Measurements from ENCODE around the gene PNMT.
"Not testable (repeated sequence)": the region's sequence is repeated elsewhere in the genome, so short reads cannot be mapped to it uniquely, and the experiment has no call there.

PNMT gene

DNA sequence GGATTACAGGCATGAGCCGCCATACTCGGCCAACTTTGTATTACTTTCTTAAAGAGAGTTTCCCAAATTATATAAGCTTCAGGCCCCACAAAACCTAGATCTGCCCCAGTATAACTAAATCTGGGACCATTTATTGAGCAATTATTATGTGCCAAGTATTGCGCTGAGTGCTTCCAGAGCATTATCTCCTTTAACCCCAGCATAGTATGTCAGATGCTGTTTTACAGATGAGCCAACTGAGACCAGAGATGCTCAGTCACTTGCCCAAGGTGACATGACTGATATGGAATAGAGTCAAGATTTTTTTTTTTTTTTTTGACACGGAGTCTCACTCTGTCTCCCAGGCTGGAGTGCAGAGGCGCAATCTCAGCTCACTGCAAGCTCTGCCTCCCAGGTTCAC is 29.7 kb downstream of the PNMT start:
- no peak overlapping the region for H3K4me3 ChIP-seq (ENCODE audit: extremely low read depth, insufficient read depth, low read length, poor library complexity, severe bottlenecking)
- no peak overlapping the region for H3K27ac ChIP-seq (ENCODE audit: low read depth, low read length, severe bottlenecking)
- no peaks in the 10 kb centered on the region for H3K36me3 ChIP-seq (ENCODE audit: control insufficient read depth, insufficient read depth, low read length)
- no peaks in the 10 kb centered on the region for H3K9me3 ChIP-seq (ENCODE audit: control insufficient read depth, low read length)
- 88 to 95% methylated on average over 3 of the region's 5 CpGs for WGBS, 2 experiments (ENCODE audit: insufficient coverage in 2 of 2)
- peaks cover 32% of the 10 kb centered on the region for H3K4me1 ChIP-seq (ENCODE audit: control insufficient read depth, insufficient read depth, low read length, poor library complexity, severe bottlenecking)

DNA sequence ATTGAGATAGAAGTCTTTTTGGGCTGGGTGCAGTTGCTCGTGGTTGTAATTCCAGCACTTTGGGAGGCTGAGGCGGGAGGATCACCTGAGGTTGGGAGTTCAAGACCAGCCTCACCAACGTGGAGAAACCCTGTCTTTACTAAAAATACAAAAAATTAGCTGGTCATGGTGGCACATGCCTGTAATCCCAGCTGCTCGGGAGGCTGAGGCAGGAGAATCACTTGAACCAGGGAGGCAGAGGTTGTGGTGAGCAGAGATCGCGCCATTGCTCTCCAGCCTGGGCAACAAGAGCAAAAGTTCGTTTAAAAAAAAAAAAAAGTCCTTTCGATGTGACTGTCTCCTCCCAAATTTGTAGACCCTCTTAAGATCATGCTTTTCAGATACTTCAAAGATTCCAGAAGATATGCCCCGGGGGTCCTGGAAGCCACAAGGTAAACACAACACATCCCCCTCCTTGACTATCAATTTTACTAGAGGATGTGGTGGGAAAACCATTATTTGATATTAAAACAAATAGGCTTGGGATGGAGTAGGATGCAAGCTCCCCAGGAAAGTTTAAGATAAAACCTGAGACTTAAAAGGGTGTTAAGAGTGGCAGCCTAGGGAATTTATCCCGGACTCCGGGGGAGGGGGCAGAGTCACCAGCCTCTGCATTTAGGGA is 31.0 kb downstream of the PNMT start:
- not testable (repeated sequence) for H3K36me3 ChIP-seq (ENCODE audit: control insufficient read depth, insufficient read depth, low read length); H3K9me3 ChIP-seq (ENCODE audit: control insufficient read depth, low read length)
- WGBS, 2 experiments (ENCODE audit: insufficient coverage in 2 of 2): 49 to 54% methylated on average over 5 to 7 of the region's 11 CpGs
- peak overlapping the region; percentile 41 for H3K27ac ChIP-seq (ENCODE audit: low read depth, low read length, severe bottlenecking)
- H3K4me3 ChIP-seq (ENCODE audit: extremely low read depth, insufficient read depth, low read length, poor library complexity, severe bottlenecking): peak overlapping the region; percentile 81
- H3K4me1 ChIP-seq (ENCODE audit: control insufficient read depth, insufficient read depth, low read length, poor library complexity, severe bottlenecking): peaks cover 32% of the 10 kb centered on the region

DNA sequence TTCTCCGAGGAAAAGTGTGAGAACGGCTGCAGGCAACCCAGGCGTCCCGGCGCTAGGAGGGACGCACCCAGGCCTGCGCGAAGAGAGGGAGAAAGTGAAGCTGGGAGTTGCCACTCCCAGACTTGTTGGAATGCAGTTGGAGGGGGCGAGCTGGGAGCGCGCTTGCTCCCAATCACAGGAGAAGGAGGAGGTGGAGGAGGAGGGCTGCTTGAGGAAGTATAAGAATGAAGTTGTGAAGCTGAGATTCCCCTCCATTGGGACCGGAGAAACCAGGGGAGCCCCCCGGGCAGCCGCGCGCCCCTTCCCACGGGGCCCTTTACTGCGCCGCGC is 31.5 kb downstream of the PNMT start, which contains the start of gene ERBB2:
TSS of gene ERBB2 (plus strand) at position 247 of the 330 bp plus-strand sequence. CDS start 175 bp downstream, outside the sequence.
- Histone ChIP-seq H3K36me3 (ENCODE audit: control insufficient read depth, insufficient read depth, low read length) (peaks cover 5% of the 10 kb centered on the region), H3K4me3 (ENCODE audit: extremely low read depth, insufficient read depth, low read length, poor library complexity, severe bottlenecking) (peak within 1 kb of the TSS; percentile 81), H3K4me1 (ENCODE audit: control insufficient read depth, insufficient read depth, low read length, poor library complexity, severe bottlenecking) (peaks cover 27% of the 10 kb centered on the region), H3K27ac (ENCODE audit: low read depth, low read length, severe bottlenecking) (peak within 1 kb of the TSS; percentile 41), H3K9me3 (ENCODE audit: control insufficient read depth, low read length) (no peaks in the 10 kb centered on the region)
- 0% methylated on average over 7 to 18 of the region's 20 CpGs for WGBS, 2 experiments (ENCODE audit: insufficient coverage in 2 of 2)

DNA sequence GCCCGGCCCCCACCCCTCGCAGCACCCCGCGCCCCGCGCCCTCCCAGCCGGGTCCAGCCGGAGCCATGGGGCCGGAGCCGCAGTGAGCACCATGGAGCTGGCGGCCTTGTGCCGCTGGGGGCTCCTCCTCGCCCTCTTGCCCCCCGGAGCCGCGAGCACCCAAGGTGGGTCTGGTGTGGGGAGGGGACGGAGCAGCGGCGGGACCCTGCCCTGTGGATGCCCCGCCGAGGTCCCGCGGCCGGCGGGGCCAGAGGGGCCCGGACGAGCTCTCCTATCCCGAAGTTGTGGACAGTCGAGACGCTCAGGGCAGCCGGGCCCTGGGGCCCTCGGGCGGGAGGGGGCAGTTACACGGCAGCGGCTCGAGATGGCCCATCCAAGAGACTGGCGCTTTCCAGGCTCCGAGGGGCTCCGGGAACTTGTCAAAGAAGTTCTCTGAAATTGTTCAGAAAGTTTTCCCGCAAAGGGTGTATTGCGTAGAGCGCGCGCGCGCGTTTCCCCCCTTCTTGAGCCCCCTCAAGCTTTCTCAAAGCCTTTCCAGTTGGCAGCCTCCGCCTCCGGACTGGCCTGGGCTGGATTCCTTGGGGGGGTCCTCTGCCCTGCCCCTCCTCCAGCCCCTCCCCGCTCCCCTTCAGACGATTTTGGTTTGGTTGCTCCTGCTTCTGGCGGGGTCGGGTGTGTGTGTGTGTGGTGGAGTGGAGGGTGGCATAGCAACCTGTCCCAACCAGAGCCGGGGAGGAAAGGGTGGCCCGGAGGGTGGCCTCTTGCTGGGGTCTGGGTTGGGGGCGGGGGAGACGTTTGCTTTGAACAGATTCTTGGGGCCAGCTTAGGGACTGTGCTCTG is 32.1 kb downstream of the PNMT start:
- H3K4me1 ChIP-seq (ENCODE audit: control insufficient read depth, insufficient read depth, low read length, poor library complexity, severe bottlenecking): peaks cover 21% of the 10 kb centered on the region
- 0 to 1% methylated on average over 42 to 46 of the region's 57 CpGs for WGBS, 2 experiments (ENCODE audit: insufficient coverage in 2 of 2)
- H3K4me3 ChIP-seq (ENCODE audit: extremely low read depth, insufficient read depth, low read length, poor library complexity, severe bottlenecking): peak overlapping the region; percentile 81
- peaks cover 5% of the 10 kb centered on the region for H3K36me3 ChIP-seq (ENCODE audit: control insufficient read depth, insufficient read depth, low read length)
- no peaks in the 10 kb centered on the region for H3K9me3 ChIP-seq (ENCODE audit: control insufficient read depth, low read length)
- H3K27ac ChIP-seq (ENCODE audit: low read depth, low read length, severe bottlenecking): peak overlapping the region; percentile 41

DNA sequence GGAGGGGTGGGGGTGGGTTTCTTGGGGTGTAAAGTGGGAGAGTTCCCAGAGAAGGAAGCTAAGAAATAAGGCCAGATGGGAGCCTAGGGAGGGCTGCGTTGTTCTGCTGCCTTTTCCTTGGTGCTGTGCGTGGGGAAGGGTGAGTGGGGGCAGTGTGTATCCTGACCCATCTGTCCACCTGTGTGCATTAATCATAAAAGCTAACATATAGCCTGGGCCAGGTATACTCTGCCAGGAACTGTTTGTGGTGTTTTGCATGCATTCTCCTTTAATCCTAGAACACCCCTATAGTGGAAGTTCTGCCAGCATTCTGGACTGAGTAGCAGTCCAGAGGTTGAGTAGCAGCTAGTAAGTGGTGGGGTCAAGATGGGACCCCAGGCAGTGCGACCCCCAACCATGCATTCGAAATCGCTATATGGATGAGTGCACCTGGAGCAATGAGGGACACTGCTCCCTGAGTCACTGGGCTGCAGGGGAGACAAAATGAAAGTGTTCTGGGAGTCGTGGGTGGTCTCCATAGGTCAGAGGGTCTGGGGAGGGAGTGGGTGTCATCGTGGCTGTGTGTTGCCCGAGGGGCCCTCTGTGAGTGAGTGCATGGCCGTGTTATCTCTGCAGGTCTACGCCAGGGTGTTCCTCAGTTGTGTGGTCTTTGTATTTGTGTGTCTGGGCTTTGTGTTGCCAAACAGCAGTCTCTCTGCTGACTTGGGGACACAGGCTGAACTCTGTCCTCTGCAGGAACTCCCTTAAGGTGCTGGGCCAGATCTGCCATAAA is 32.9 kb downstream of the PNMT start:
- Histone ChIP-seq H3K36me3 (ENCODE audit: control insufficient read depth, insufficient read depth, low read length) (peaks cover 8% of the 10 kb centered on the region), H3K9me3 (ENCODE audit: control insufficient read depth, low read length) (no peaks in the 10 kb centered on the region), H3K4me3 (ENCODE audit: extremely low read depth, insufficient read depth, low read length, poor library complexity, severe bottlenecking) (peak overlapping the region; percentile 81), H3K4me1 (ENCODE audit: control insufficient read depth, insufficient read depth, low read length, poor library complexity, severe bottlenecking) (peaks cover 14% of the 10 kb centered on the region), H3K27ac (ENCODE audit: low read depth, low read length, severe bottlenecking) (peak overlapping the region; percentile 41)
- WGBS, 2 experiments (ENCODE audit: insufficient coverage in 2 of 2): 15 to 16% methylated on average over 9 to 10 of the region's 10 CpGs

DNA sequence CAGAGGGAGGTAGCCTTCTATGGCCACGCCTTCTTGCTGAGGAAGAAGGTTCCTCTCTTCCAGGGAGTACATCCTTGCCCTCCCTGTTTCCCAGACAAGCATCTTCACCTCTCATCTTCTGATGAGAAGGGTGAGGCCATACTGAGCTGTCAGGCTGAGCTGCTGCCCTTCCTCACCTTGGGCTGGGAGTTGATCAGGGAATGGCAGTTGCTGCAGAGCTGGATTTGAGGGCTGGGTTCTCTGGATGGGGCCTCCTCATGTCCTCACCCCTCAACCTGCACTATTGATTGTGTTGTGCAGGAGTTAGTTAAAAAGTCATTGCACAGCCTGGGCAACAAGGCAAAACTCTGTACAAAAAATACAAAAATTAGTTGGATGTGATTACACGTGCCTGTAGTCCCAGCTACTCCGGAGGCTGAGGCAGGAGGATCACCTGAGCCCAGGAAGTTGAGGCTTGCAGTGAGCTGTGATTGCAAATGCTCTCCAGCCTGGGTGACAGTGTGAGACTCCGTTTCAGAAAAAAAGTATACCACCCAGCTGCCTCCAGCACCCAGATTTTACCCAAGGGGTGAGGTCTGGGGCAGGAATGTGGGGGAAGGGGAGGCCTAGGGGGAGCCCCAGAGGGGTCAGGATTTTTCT is 33.6 kb downstream of the PNMT start:
- Histone ChIP-seq H3K4me3 (ENCODE audit: extremely low read depth, insufficient read depth, low read length, poor library complexity, severe bottlenecking) (peak overlapping the region; percentile 81), H3K36me3 (ENCODE audit: control insufficient read depth, insufficient read depth, low read length) (peaks cover 10% of the 10 kb centered on the region), H3K9me3 (ENCODE audit: control insufficient read depth, low read length) (no peaks in the 10 kb centered on the region), H3K4me1 (ENCODE audit: control insufficient read depth, insufficient read depth, low read length, poor library complexity, severe bottlenecking) (peaks cover 14% of the 10 kb centered on the region), H3K27ac (ENCODE audit: low read depth, low read length, severe bottlenecking) (no peak overlapping the region)
- 82 to 87% methylated on average over 3 of the region's 4 CpGs for WGBS, 2 experiments (ENCODE audit: insufficient coverage in 2 of 2)

DNA sequence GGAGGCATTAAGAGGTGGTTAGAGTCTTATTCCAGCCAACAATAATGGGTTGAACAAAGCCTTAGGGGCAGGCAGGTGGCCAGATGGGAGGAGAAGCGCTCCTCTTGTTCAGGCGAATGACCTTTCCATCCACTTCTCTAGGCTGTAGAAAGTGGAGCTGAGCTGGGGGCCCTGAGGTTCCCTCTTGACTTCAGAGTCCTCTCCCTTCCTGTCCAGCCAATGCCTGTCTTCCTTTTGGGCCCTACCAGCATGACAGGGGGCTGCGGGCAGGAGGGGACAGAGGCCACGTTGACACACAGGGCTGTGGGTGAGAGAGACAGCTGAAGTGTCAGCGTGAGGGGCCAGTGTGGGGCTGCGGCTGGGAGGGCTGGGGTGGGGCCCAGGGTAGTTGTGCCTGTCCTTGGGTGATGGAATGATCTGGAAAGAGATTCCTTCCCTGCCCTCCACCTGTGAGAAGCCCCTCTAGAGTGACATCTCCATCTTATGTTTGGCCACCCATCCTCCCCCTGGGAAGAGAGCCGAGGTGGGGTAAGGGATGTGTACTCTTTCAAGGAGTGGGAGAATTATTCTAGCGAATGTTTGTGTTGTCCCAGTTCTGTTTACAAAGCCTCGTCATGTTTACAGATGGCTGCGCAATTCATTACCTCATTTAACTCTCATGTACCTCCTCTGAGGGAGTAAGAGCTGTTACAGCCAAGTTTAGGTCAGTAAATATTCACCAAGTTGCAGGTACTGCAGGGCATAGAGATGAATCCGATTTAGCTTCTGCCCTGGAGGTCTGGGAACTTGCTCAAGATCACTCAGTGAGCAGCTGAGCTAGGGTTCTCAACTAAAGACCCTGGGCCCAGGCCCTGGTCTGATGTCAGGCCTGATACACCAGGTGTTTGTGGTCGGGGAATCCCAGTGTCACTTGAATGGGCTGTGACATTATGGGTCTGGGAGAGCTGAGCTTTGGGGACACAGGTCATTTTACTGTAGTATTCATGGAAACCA is 34.9 kb downstream of the PNMT start:
- Histone ChIP-seq H3K27ac (ENCODE audit: low read depth, low read length, severe bottlenecking) (no peak overlapping the region), H3K36me3 (ENCODE audit: control insufficient read depth, insufficient read depth, low read length) (peaks cover 18% of the 10 kb centered on the region), H3K4me3 (ENCODE audit: extremely low read depth, insufficient read depth, low read length, poor library complexity, severe bottlenecking) (no peak overlapping the region), H3K4me1 (ENCODE audit: control insufficient read depth, insufficient read depth, low read length, poor library complexity, severe bottlenecking) (peaks cover 14% of the 10 kb centered on the region), H3K9me3 (ENCODE audit: control insufficient read depth, low read length) (no peaks in the 10 kb centered on the region)
- WGBS, 2 experiments (ENCODE audit: insufficient coverage in 2 of 2): 79 to 83% methylated on average over 4 to 9 of the region's 12 CpGs

DNA sequence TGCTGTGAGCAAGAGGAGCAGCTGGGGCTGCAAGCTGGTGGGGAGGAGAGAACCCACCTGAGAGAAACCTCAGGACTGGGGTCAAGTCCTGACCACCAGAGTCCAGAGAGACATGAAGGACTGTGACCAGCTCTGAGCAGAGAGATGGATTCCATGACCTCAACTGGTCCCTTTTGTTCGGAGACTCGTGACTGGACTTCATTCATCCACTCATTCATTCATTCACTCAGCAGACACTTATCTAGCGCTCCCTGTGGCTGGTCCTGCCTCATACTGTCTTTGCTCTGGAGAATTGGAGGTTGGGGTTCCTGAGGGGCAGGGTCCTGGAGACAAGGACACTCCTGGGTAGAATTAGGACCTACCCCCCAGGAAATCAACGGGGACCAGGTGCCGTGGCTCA is 35.7 kb downstream of the PNMT start:
- WGBS, 2 experiments (ENCODE audit: insufficient coverage in 2 of 2): 97 to 100% methylated on average over 2 to 4 of the region's 5 CpGs
- H3K4me1 ChIP-seq (ENCODE audit: control insufficient read depth, insufficient read depth, low read length, poor library complexity, severe bottlenecking): peaks cover 14% of the 10 kb centered on the region
- H3K27ac ChIP-seq (ENCODE audit: low read depth, low read length, severe bottlenecking): no peak overlapping the region
- no peaks in the 10 kb centered on the region for H3K9me3 ChIP-seq (ENCODE audit: control insufficient read depth, low read length)
- H3K36me3 ChIP-seq (ENCODE audit: control insufficient read depth, insufficient read depth, low read length): peaks cover 25% of the 10 kb centered on the region
- no peak overlapping the region for H3K4me3 ChIP-seq (ENCODE audit: extremely low read depth, insufficient read depth, low read length, poor library complexity, severe bottlenecking)

DNA sequence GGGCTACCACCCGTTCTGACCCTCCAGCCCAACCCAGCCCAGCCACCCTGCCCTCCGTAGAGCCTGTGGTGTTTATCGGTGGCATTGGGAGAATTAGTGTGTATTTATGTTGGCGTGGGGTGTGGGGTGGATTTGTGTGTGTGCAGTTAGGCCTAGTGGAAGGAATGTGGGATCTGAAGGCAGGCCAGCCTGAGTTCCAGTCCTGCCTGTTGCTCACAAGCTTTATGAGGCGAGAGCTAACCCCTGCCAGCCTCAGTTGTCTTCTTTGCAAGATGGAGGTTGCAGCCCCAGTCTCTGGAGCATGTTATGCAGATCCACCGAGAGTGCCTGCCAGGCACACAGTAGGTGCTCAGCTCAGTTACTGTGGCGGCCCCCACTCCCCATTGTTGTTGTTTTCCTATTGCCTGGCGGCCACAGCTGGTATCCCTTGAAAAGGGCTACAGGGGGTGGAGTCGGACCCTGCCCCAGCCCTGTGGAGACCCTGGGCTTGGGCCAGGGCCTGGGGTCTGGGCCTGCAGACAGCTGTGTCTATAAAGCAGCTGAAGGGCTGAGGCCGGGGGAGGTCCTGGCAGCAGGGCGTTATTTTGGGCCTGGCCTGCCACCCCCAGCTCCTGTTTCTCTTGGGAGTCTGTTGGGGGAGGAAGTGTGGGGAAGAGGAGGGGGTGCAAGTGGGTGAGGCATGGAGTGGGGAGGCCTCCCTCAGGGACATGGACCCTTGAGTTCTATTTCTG is 36.7 kb downstream of the PNMT start:
- Histone ChIP-seq H3K9me3 (ENCODE audit: control insufficient read depth, low read length) (no peaks in the 10 kb centered on the region), H3K4me1 (ENCODE audit: control insufficient read depth, insufficient read depth, low read length, poor library complexity, severe bottlenecking) (peaks cover 8% of the 10 kb centered on the region), H3K4me3 (ENCODE audit: extremely low read depth, insufficient read depth, low read length, poor library complexity, severe bottlenecking) (no peak overlapping the region), H3K27ac (ENCODE audit: low read depth, low read length, severe bottlenecking) (no peak overlapping the region), H3K36me3 (ENCODE audit: control insufficient read depth, insufficient read depth, low read length) (peaks cover 36% of the 10 kb centered on the region)
- WGBS, 2 experiments (ENCODE audit: insufficient coverage in 2 of 2): 70 to 74% methylated on average over 8 to 11 of the region's 11 CpGs
